Activated T-cell treated with anti-CD3 and anti-CD28 coated beads, Interleukin-2, amount 50 U/mL, for 4 hours (primary cell): ENCODE results near the gene THSD4. TPM values are rescaled to one million over a fixed set of nuclear protein-coding genes. Genes with fewer than 3 reads are reported as not detected.

Experiments used
- ATAC-seq, 2 donors: fragments of 200-7000 bp; cut with Tn5 transposase; one replicate each; pipeline ENCODE4 v1.10.0; 2021
- DNase-seq: peaks from one replicate; pipeline ENCODE4 v3.0.0-alpha.2; 2020
- H3K27me3 Mint-ChIP-seq: one replicate; pipeline ENCODE4 v1.8.0; 2021; ENCODE audit warnings: low read depth, mixed read lengths
- H3K36me3 Mint-ChIP-seq: one replicate; pipeline ENCODE4 v1.8.0; 2022; ENCODE audit warnings: mixed read lengths; ENCODE audit not compliant: insufficient read depth
- H3K4me1 Mint-ChIP-seq: one replicate; pipeline ENCODE4 v1.8.0; 2021; ENCODE audit warnings: low read depth, mixed read lengths
- H3K4me3 Mint-ChIP-seq: one replicate; pipeline ENCODE4 v1.8.0; 2021; ENCODE audit warnings: mild to moderate bottlenecking, moderate library complexity, mixed read lengths
- H3K9me3 Mint-ChIP-seq: one replicate; pipeline ENCODE4 v1.8.0; 2021; ENCODE audit warnings: mixed read lengths
- total RNA-seq, 3 donors: library from RNA; stranded (reverse); gene quantifications; one replicate each; pipeline ENCODE4 v1.2.1, GENCODE V29; 2021

Gene THSD4
- total RNA-seq, 3 donors from 2014 or later = 0.08 to 0.16 (median 0.11) TPM

DNA sequence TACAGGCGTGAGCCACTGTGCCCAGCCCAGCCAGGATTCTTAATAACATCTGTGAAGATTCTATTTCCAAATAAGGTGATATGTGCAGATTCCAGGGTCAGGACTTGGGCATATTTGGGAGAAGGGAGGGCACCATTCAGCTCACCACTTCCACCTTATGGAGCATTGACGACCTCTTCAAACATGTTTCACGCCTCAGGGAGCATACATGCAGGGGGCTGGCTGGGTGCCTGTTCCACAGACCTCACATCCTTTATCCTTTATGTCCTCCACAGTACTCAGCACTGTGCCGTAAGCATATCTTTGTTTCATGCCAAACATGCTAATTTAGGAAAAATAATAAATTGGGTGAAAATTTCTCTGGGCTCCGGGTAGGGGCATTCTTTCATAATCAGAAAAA, 229.0 kb downstream of the THSD4 start:
- ATAC-seq (no peak), DNase-seq (no peak)
- Mint-ChIP-seq H3K9me3 (no peaks in the 10 kb centered on the region), H3K4me1 (no peaks in the 10 kb centered on the region), H3K36me3 (no peaks in the 10 kb centered on the region), H3K27me3 (peaks cover 5% of the 10 kb centered on the region), H3K4me3 (no peak overlapping the region)

DNA sequence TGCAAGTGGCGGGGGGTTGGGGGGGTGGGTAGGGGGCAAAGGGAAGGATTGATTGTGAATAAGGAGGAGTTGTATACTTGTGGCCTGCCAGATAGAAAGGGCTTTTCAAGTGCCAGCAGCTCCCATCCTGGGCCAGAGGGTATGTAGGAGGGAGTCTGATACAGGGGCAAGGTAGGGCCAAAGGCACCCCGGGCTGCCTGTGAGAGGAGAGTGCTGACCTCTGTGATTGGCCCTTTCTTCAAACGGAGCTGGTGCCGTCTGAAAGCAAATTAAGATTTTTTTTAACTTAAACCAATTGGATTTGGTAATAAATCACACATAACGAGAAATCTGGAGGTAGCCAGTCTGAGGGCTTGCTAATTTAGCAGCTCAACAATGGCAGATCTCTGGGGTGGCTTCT, 229.9 kb downstream of the THSD4 start:
- no peaks in the 10 kb centered on the region for H3K4me1 Mint-ChIP-seq
- no peaks in the 10 kb centered on the region for H3K9me3 Mint-ChIP-seq
- H3K36me3 Mint-ChIP-seq = no peaks in the 10 kb centered on the region
- ATAC-seq (no peak), DNase-seq (no peak)
- H3K4me3 Mint-ChIP-seq = no peak overlapping the region
- peaks cover 7% of the 10 kb centered on the region for H3K27me3 Mint-ChIP-seq

DNA sequence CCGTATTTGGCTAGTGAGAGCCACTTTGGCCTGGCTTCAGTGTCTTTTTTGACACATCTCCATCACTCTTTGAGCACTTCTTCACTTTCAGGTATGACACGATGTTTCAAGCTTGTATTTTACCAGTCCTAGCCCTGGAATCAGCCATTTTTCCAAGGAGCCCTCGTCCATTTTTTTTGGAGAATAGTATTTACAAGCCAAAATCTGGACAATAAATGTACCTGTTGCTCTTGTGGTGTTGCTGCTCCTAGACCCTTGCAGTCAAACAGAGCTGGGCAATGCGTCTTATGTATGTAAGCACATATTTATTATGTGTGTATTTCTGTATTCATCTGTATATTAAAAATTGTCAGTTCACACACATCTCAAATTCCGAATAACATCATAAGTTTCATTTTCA, 231.2 kb downstream of the THSD4 start:
- DNase-seq (no peak), ATAC-seq (no peak)
- no peak overlapping the region for H3K4me3 Mint-ChIP-seq
- H3K4me1 Mint-ChIP-seq = no peaks in the 10 kb centered on the region
- H3K9me3 Mint-ChIP-seq = no peaks in the 10 kb centered on the region
- no peaks in the 10 kb centered on the region for H3K36me3 Mint-ChIP-seq
- H3K27me3 Mint-ChIP-seq = peaks cover 7% of the 10 kb centered on the region

DNA sequence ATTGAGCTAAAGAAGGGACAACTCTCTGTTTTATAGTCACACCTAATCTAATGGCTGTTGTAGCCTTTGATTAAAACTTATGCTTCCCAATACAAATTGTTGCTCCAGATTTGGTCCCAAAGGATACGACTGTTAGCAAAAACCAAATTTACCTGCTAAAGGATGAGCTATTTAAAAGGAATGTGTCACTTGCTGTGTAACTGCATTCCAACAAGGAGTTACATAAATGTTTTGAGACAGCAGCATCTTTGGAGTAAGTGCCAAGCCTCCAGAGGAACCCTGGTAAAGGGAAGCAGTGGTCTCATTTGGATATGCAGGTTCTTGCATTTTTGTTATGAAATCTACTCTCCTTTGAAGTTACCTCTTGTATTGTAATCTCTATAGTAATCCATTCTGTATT, 233.3 kb downstream of the THSD4 start:
- no peak for ATAC-seq
- no peaks in the 10 kb centered on the region for H3K9me3 Mint-ChIP-seq
- H3K4me1 Mint-ChIP-seq = peaks cover 3% of the 10 kb centered on the region
- no peak overlapping the region for H3K4me3 Mint-ChIP-seq
- DNase-seq = no peak
- no peaks in the 10 kb centered on the region for H3K36me3 Mint-ChIP-seq
- peaks cover 9% of the 10 kb centered on the region for H3K27me3 Mint-ChIP-seq

GRCh38 chr15:71349336-71349735, 234.1 kb downstream of the THSD4 start:
- H3K27me3 Mint-ChIP-seq = peaks cover 9% of the 10 kb centered on the region
- no peaks in the 10 kb centered on the region for H3K9me3 Mint-ChIP-seq
- ATAC-seq (no peak), DNase-seq (no peak)
- no peak overlapping the region for H3K4me3 Mint-ChIP-seq
- peaks cover 3% of the 10 kb centered on the region for H3K4me1 Mint-ChIP-seq
- H3K36me3 Mint-ChIP-seq = no peaks in the 10 kb centered on the region

- ATAC-seq (no peak), DNase-seq (no peak)
- H3K4me3 Mint-ChIP-seq = no peak overlapping the region
- peaks cover 3% of the 10 kb centered on the region for H3K4me1 Mint-ChIP-seq
- no peaks in the 10 kb centered on the region for H3K9me3 Mint-ChIP-seq
- H3K27me3 Mint-ChIP-seq = peaks cover 9% of the 10 kb centered on the region
- no peaks in the 10 kb centered on the region for H3K36me3 Mint-ChIP-seq
Observed at GRCh38 chr15:71349736-71350526, 234.7 kb downstream of the THSD4 start.

DNA sequence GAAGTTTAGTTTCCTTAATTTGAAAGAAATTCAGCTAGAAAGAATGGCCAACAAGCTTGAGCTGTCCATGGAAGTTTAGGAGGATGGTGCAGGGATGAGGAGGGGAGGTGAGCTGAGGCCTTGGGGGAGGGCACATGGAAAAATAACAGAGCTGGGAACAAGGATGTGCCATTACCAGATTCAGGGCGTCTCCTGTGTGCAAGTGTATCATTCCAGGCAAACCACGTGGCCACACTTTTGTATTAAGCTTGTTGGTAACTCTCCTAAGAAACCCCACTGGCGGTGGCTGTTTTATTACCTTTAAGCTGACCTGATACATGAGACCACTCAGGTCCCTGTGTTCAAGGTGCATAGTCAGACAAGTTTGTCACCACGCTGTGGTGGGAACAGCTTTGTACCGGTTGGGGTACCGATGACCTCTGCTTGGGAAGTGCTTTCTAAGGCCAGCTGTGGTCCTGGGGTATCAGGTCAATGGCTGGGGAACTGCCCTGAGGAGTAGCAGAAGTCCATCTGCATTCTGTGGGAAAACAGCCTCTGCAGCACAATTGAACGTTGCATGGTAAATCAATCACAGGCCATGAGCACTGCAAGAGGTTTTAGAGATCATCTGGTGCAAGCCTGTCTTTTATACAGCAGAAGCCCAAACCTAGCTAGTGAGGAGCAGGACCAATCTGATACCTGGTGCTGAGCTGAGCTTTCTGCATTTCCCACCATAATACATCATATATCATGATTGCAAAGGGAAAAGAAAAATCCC, 235.5 kb downstream of the THSD4 start:
- Mint-ChIP-seq H3K4me3 (no peak overlapping the region), H3K4me1 (peaks cover 3% of the 10 kb centered on the region), H3K27me3 (peaks cover 9% of the 10 kb centered on the region), H3K9me3 (no peaks in the 10 kb centered on the region), H3K36me3 (no peaks in the 10 kb centered on the region)
- DNase-seq (no peak), ATAC-seq (no peak)

DNA sequence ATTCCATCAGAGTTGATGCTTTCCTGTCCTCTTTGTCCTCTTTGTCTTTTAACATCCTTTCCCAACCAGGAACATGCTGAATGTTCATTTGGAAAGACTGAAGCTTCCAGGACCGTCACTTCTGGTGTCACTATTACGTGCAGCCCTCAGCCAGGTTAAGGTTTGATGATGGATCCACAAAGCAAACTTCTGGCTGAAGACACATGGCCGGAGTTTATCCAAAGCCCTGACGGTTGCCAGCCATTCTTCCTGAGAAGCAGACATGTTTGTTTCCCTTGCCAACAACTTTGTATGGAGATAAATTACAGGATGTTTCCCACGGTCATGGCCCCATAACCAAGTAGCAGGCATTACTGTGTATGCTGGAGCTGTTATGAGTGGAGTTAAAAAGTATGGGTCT, 236.9 kb downstream of the THSD4 start:
- DNase-seq (no peak), ATAC-seq (no peak)
- Mint-ChIP-seq H3K9me3 (no peaks in the 10 kb centered on the region), H3K27me3 (peaks cover 8% of the 10 kb centered on the region), H3K4me1 (peaks cover 3% of the 10 kb centered on the region), H3K4me3 (no peak overlapping the region), H3K36me3 (no peaks in the 10 kb centered on the region)

GRCh38 chr15:71352765-71353164, 237.5 kb downstream of the THSD4 start:
- peaks cover 6% of the 10 kb centered on the region for H3K27me3 Mint-ChIP-seq
- no peaks in the 10 kb centered on the region for H3K36me3 Mint-ChIP-seq
- peaks cover 3% of the 10 kb centered on the region for H3K4me1 Mint-ChIP-seq
- ATAC-seq (no peak), DNase-seq (no peak)
- H3K9me3 Mint-ChIP-seq = no peaks in the 10 kb centered on the region
- no peak overlapping the region for H3K4me3 Mint-ChIP-seq

GRCh38 chr15:71353171-71353570, 237.9 kb downstream of the THSD4 start:
- H3K4me1 Mint-ChIP-seq = peaks cover 3% of the 10 kb centered on the region
- H3K27me3 Mint-ChIP-seq = peaks cover 6% of the 10 kb centered on the region
- H3K9me3 Mint-ChIP-seq = no peaks in the 10 kb centered on the region
- no peaks in the 10 kb centered on the region for H3K36me3 Mint-ChIP-seq
- H3K4me3 Mint-ChIP-seq = no peak overlapping the region
- DNase-seq (no peak), ATAC-seq (no peak)

DNA sequence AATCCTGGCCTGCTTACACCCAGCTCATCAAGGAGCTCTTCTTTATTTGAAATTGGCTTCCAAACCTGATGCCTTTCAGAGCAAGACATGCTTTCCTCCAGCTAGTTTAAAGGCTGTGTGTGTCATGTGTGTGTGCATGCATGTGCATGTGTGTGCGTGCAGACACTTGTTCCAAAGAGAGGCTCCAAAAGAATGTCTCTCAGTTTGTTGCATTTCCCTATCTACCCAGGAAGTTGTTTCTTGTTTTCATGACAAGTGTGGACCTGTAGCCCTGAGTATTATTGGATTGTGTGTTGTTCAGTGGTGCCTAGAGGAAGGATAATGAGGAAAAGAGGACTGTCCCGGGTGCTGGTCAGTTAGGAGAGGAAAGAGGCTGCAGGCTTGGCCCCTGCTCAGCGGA, 240.0 kb downstream of the THSD4 start:
- Mint-ChIP-seq H3K9me3 (no peaks in the 10 kb centered on the region), H3K4me3 (no peak overlapping the region), H3K36me3 (no peaks in the 10 kb centered on the region), H3K27me3 (peaks cover 3% of the 10 kb centered on the region), H3K4me1 (peaks cover 3% of the 10 kb centered on the region)
- ATAC-seq (no peak), DNase-seq (no peak)

- ATAC-seq = no peak
Observed at GRCh38 chr15:71357321-71357732, 242.1 kb downstream of the THSD4 start.

GRCh38 chr15:71357967-71358366, 242.7 kb downstream of the THSD4 start:
- peaks cover 2% of the 10 kb centered on the region for H3K4me1 Mint-ChIP-seq
- peaks cover 1% of the 10 kb centered on the region for H3K27me3 Mint-ChIP-seq
- no peak overlapping the region for H3K4me3 Mint-ChIP-seq
- H3K36me3 Mint-ChIP-seq = no peaks in the 10 kb centered on the region
- DNase-seq = no peak
- ATAC-seq = no peak
- no peaks in the 10 kb centered on the region for H3K9me3 Mint-ChIP-seq

More at GRCh38 chr15:71357321-71357732, 242.1 kb downstream of the THSD4 start:
- Mint-ChIP-seq H3K4me1 (peaks cover 3% of the 10 kb centered on the region), H3K4me3 (no peak overlapping the region), H3K9me3 (no peaks in the 10 kb centered on the region), H3K36me3 (no peaks in the 10 kb centered on the region), H3K27me3 (peaks cover 3% of the 10 kb centered on the region)
- no peak for DNase-seq

GRCh38 chr15:71359246-71359645, 244.0 kb downstream of the THSD4 start:
- H3K4me1 Mint-ChIP-seq = no peaks in the 10 kb centered on the region
- ATAC-seq (no peak), DNase-seq (no peak)
- no peaks in the 10 kb centered on the region for H3K9me3 Mint-ChIP-seq
- H3K4me3 Mint-ChIP-seq = no peak overlapping the region
- no peaks in the 10 kb centered on the region for H3K36me3 Mint-ChIP-seq
- peaks cover 1% of the 10 kb centered on the region for H3K27me3 Mint-ChIP-seq

- DNase-seq (no peak), ATAC-seq (no peak)
- H3K4me3 Mint-ChIP-seq = no peak overlapping the region
Observed at GRCh38 chr15:71362556-71362955, 247.3 kb downstream of the THSD4 start.

More at GRCh38 chr15:71362556-71362955, 247.3 kb downstream of the THSD4 start:
- Mint-ChIP-seq H3K4me1 (no peaks in the 10 kb centered on the region), H3K9me3 (no peaks in the 10 kb centered on the region), H3K36me3 (no peaks in the 10 kb centered on the region), H3K27me3 (peaks cover 1% of the 10 kb centered on the region)
